GM12878 (cell line): ENCODE results near the gene CACNG8. TPM values are rescaled to one million over a fixed set of nuclear protein-coding genes. Genes with fewer than 3 reads are reported as not detected.

ENCODE experiments used
- ATAC-seq: fragments of 200-7000 bp; cut with Tn5 transposase; 3 replicates; pipeline ENCODE4 v1.9.1; 2020; ENCODE audit warnings: mild to moderate bottlenecking, moderate library complexity
- BruUV-seq: library from RNA; stranded (reverse); fragments of 400-500 nt; replicated peaks from 2 replicates; lab custom pipeline; 2021; lab: Mats Ljungman, UMichigan
- CTCF ChIA-PET: fragments of 300-600 bp; sonication (Branson Sonifier 250); formaldehyde crosslinking; extraction: SDS; loops from one replicate; lab custom pipeline; 2021; ENCODE audit warnings: inconsistent platforms; lab: Yijun Ruan, JAX
- POLR2A ChIA-PET: fragments of 350-600 bp; formaldehyde crosslinking; extraction: SDS; loops from one replicate; lab custom pipeline; 2021; ENCODE audit warnings: inconsistent platforms; lab: Charles Lee
- RAD21 ChIA-PET: fragments of 300-600 bp; sonication (Branson Sonifier 250); formaldehyde crosslinking; loops from one replicate; lab custom pipeline; 2023; ENCODE audit warnings: antibody characterized with exemption; ENCODE audit not compliant: unreplicated experiment; lab: Charles Lee
- SMC1A ChIA-PET: fragments of 300-600 bp; sonication (Branson Sonifier 250); formaldehyde crosslinking; loops from one replicate; lab custom pipeline; 2023; ENCODE audit not compliant: unreplicated experiment, uncharacterized antibody; lab: Charles Lee
- DNase-seq: peaks from one replicate; pipeline ENCODE4 v3.0.0-alpha.2; 2011; ENCODE audit warnings: low read depth, low spot score
- FAIRE-seq: peaks from 3 replicates; lab custom pipeline; 2011; peaks lifted over from hg19 to GRCh38; lab: Jason Lieb, UNC
- H2AFZ ChIP-seq: 2 replicates; pipeline ENCODE4 v1.6.0; 2011; ENCODE audit warnings: low read depth, low read length, control low read depth; ENCODE audit not compliant: control insufficient read depth
- H3K27ac ChIP-seq: 2 replicates; pipeline ENCODE4 v1.5.1; 2011; ENCODE audit warnings: control low read depth; ENCODE audit not compliant: control insufficient read depth, insufficient read depth
- H3K27me3 ChIP-seq, 2 experiments: replicated peaks in 1 of 2; 2 replicates each; pipeline versions ENCODE4 v1.6.0 to v1.6.1; 2011; ENCODE audit warnings: low read length in 1 of 2; ENCODE audit not compliant: control insufficient read depth in 2 of 2, insufficient read depth in 2 of 2
- H3K36me3 ChIP-seq, 2 experiments: 2 replicates each; pipeline ENCODE4 v1.5.1; 2011; ENCODE audit warnings: low read length in 1 of 2; ENCODE audit not compliant: control insufficient read depth in 2 of 2, insufficient read depth in 2 of 2
- H3K4me1 ChIP-seq: 2 replicates; pipeline ENCODE4 v1.6.1; 2011; ENCODE audit warnings: mild to moderate bottlenecking, low read length, moderate library complexity, mixed read lengths; ENCODE audit not compliant: control insufficient read depth, insufficient read depth
- H3K4me2 ChIP-seq: 2 replicates; pipeline ENCODE4 v1.6.0; 2011; ENCODE audit warnings: control low read depth; ENCODE audit not compliant: control insufficient read depth, insufficient read depth
- H3K4me3 ChIP-seq: fragments of 200-600 bp; sonication (generic); 2 replicates; pipeline ENCODE4 v1.5.1; 2016
- H3K79me2 ChIP-seq: 2 replicates; pipeline ENCODE4 v1.6.0; 2011; ENCODE audit warnings: low read length; ENCODE audit not compliant: control insufficient read depth, insufficient read depth
- H3K9ac ChIP-seq: 2 replicates; pipeline ENCODE4 v1.8.0; 2011; ENCODE audit warnings: low read length, control low read depth, mixed read lengths; ENCODE audit not compliant: control insufficient read depth, insufficient read depth
- H3K9me3 ChIP-seq: replicated peaks from 3 replicates; pipeline ENCODE4 v1.5.1; 2011; ENCODE audit warnings: mild to moderate bottlenecking, low read length; ENCODE audit not compliant: control insufficient read depth, insufficient read depth
- H4K20me1 ChIP-seq: 2 replicates; pipeline ENCODE4 v1.6.0; 2011; ENCODE audit not compliant: control insufficient read depth, insufficient read depth
- FOS ChIP-seq: IDR thresholded peaks from 3 replicates; pipeline ENCODE4 v1.6.1; 2011; ENCODE audit warnings: borderline replicate concordance; ENCODE audit not compliant: insufficient read length; ENCODE audit errors: extremely low read depth
- HDAC2 ChIP-seq: fragments of 200-600 bp; sonication (generic); IDR thresholded peaks from 2 replicates; pipeline ENCODE4 v1.6.1; 2017
- MXI1 ChIP-seq: fragments of 150-350 bp; IDR thresholded peaks from 2 replicates; pipeline ENCODE4 v1.6.1; 2011; ENCODE audit warnings: low read depth, mild to moderate bottlenecking, inconsistent platforms, low read length, improper control_type of control experiment
- NBN ChIP-seq: fragments of 450-650 bp; IDR thresholded peaks from 2 replicates; pipeline ENCODE4 v1.6.1; 2016
- SMAD1 ChIP-seq: fragments of 450-650 bp; IDR thresholded peaks from 2 replicates; pipeline ENCODE4 v1.6.1; 2018; ENCODE audit warnings: mild to moderate bottlenecking, low read depth; ENCODE audit not compliant: partially characterized antibody
- STAT1 ChIP-seq: fragments of 450-650 bp; conservative IDR thresholded peaks from 2 replicates; pipeline ENCODE4 v1.6.1; 2014; ENCODE audit warnings: antibody characterized with exemption, mild to moderate bottlenecking
- WGBS: methylation state at CpG from one replicate; pipeline ENCODE4 v1.1.6; 2016; ENCODE audit warnings: low lambda C conversion rate; ENCODE audit not compliant: insufficient replicate concordance, insufficient coverage; ENCODE audit errors: missing lambda C conversion rate; 5-methylcytosine and 5-hydroxymethylcytosine counted together
- in situ Hi-C: fragments of 300-500 bp; cut with MboI; formaldehyde crosslinking; loops from 9 replicates; pipeline ENCODE4 v1.14.3; 2018; ENCODE audit warnings: mixed read lengths
- intact Hi-C: fragments of 100-400 bp; cut with micrococcal nuclease; formaldehyde crosslinking; loops from one replicate; pipeline ENCODE4 v1.14.2; 2022; ENCODE audit not compliant: unreplicated experiment
- polyA plus RNA-seq, 11 experiments: library from polyadenylated mRNA; depleted of rRNA in 4 of 11; unstranded in 6 of 11; stranded (reverse) in 5 of 11; fragments of >200 nt; fragmentation: Nextera tagmentation in 4 of 11; fragmentation: Illumina TruSeq in 1 of 11; extraction: Ambion mirVana in 4 of 11; extraction: Trizol in 1 of 11; gene quantifications; 1 replicate in 1 of 11; 2 replicates in 10 of 11; pipeline versions ENCODE4 v1.2.1 to v1.2.3, GENCODE V29; 2011 to 2016; ENCODE audit warnings: inconsistent platforms in 2 of 11, missing spikeins in 2 of 11, low read depth in 1 of 11
- total RNA-seq, 4 experiments: library from RNA; depleted of rRNA in 3 of 4; stranded (reverse); fragments of >200 nt in 3 of 4; fragmentation: Illumina TruSeq in 1 of 4; extraction: Trizol in 1 of 4; gene quantifications; 2 replicates each; pipeline versions ENCODE4 v1.2.1 to v1.2.3, GENCODE V29; 2013 to 2021
- TF ChIP-seq, protein P1 (sequence below): IDR thresholded peaks from 2 replicates; pipeline ENCODE4 v1.6.1; 2012; ENCODE audit warnings: low read length, inconsistent platforms
- TF ChIP-seq, protein P2 (sequence below): fragments of 150-350 bp; IDR thresholded peaks from 2 replicates; pipeline ENCODE4 v1.6.1; 2016; ENCODE audit warnings: low read depth, low read length

Gene CACNG8
- total and polyA plus RNA-seq, 10 of the 15 experiments (the other 5 are each of a cell fraction or from before 2014, with no cell fraction given), result not detected

DNA sequence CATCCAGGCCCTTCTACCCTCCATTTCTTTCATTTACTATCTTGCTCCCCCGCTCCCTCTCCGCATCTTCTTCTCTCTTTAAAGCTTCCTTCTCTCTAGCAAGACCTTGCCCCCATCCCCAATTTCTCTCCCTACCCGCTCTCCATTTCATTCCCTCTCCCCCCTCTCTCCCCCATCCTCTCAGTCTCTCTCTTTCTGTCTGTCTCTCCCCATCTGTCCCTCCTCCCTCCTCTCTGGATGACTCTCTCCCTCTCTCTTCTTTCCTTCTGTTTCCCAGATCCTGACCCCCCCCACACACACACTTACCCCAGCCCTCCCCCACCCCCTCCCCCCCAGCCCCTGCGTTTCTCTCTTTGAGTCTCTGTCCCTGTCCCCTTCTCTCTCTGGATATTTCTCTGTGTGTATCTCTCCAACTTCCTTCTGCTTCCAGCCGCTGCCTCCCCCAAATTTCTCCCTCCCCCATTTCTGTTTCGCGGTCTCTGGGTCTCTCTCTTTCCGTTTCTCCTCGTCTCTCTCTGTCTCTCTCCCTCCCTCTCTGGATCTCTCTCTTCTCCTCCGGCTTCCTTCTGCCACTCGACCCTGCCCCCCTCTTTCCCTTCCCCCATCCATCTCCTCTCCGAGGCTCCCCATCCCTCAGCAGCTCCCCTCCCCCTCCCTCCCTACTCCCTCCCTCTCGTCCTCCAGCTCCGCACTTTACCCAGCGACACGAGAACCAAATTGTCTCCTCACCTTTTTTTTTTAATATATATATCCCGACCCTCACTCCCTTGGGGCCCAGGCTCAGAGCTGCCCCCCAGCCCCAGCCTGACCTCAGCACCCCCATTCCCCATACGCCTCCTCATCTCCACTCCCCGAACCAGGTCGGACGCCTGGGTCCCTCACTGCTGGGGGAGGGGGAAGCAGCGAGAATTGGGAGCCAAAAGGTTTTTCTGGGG is 3.6 kb upstream of the CACNG8 start (continued):
- TF ChIP-seq, protein P1, sequence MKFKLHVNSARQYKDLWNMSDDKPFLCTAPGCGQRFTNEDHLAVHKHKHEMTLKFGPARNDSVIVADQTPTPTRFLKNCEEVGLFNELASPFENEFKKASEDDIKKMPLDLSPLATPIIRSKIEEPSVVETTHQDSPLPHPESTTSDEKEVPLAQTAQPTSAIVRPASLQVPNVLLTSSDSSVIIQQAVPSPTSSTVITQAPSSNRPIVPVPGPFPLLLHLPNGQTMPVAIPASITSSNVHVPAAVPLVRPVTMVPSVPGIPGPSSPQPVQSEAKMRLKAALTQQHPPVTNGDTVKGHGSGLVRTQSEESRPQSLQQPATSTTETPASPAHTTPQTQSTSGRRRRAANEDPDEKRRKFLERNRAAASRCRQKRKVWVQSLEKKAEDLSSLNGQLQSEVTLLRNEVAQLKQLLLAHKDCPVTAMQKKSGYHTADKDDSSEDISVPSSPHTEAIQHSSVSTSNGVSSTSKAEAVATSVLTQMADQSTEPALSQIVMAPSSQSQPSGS, result no peak
- TF ChIP-seq HDAC2, result no peak
- TF ChIP-seq FOS, result no peak

DNA sequence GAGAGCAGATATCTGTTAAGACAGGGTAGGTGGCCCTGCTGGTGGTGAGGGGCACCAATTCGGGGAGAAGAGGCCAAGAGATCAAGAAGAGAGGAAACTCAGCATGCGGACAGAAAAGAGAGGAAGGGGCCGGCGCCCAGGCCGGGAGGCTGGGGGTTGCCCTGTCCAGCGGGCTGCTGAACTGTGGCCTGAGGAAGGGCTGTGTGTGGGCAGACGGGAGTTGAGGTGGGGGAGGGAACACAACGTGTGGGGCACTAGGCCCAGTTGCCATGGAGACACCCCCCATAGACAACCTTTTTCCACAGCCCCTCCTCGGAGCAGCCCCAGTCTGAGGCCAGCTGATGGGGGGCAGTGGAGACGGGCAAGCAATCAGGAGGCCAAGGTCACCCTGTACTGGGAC is 2.5 kb upstream of the CACNG8 start:
- H3K36me3 ChIP-seq, result no peaks in the 10 kb centered on the region
- H4K20me1 ChIP-seq, result no peaks in the 10 kb centered on the region
- H2AFZ ChIP-seq, result no peak overlapping the region
- ChIA-PET CTCF (no interaction called here), POLR2A (no interaction called here), RAD21 (no interaction called here), SMC1A (interaction anchor here (0.7 kb wide), 1 partner anchor 393 kb away, joined by 4 read pairs; no protein-coding TSS in a partner anchor)
- H3K4me2 ChIP-seq, result no peak overlapping the region
- ATAC-seq (no peak), FAIRE-seq (no peak), DNase-seq (no peak)
- no peaks in the 10 kb centered on the region for H3K4me1 ChIP-seq
- WGBS, result 9% methylated on average over 9 of the region's 10 CpGs
- no TSS peak for BruUV-seq
- H3K9me3 ChIP-seq, result no peaks in the 10 kb centered on the region; the same call in 2 of the 3 replicates
- no peak overlapping the region for H3K9ac ChIP-seq
- no peak overlapping the region for H3K4me3 ChIP-seq
- H3K27me3 ChIP-seq, result no peaks in the 10 kb centered on the region
- TF ChIP-seq SMAD1 (no peak), NBN (no peak), MXI1 (no peak), STAT1 (no peak)
- TF ChIP-seq, protein P2, sequence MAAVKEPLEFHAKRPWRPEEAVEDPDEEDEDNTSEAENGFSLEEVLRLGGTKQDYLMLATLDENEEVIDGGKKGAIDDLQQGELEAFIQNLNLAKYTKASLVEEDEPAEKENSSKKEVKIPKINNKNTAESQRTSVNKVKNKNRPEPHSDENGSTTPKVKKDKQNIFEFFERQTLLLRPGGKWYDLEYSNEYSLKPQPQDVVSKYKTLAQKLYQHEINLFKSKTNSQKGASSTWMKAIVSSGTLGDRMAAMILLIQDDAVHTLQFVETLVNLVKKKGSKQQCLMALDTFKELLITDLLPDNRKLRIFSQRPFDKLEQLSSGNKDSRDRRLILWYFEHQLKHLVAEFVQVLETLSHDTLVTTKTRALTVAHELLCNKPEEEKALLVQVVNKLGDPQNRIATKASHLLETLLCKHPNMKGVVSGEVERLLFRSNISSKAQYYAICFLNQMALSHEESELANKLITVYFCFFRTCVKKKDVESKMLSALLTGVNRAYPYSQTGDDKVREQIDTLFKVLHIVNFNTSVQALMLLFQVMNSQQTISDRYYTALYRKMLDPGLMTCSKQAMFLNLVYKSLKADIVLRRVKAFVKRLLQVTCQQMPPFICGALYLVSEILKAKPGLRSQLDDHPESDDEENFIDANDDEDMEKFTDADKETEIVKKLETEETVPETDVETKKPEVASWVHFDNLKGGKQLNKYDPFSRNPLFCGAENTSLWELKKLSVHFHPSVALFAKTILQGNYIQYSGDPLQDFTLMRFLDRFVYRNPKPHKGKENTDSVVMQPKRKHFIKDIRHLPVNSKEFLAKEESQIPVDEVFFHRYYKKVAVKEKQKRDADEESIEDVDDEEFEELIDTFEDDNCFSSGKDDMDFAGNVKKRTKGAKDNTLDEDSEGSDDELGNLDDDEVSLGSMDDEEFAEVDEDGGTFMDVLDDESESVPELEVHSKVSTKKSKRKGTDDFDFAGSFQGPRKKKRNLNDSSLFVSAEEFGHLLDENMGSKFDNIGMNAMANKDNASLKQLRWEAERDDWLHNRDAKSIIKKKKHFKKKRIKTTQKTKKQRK, result no peak
- H3K79me2 ChIP-seq, result no peaks in the 10 kb centered on the region
- intact Hi-C loops (no loop called here), in situ Hi-C loops (no loop called here)
- no peak overlapping the region for H3K27ac ChIP-seq
